NCI-H146 treated with DMSO at 0.1 percent for 48 hours (cell line): ENCODE measurements around the gene COL2A1.

Experiments used
- DNase-seq: peaks from one replicate; lab custom pipeline; 2025; ENCODE audit not compliant: unreplicated experiment; lab: John Stamatoyannopoulos, UW

Gene COL2A1

DNA sequence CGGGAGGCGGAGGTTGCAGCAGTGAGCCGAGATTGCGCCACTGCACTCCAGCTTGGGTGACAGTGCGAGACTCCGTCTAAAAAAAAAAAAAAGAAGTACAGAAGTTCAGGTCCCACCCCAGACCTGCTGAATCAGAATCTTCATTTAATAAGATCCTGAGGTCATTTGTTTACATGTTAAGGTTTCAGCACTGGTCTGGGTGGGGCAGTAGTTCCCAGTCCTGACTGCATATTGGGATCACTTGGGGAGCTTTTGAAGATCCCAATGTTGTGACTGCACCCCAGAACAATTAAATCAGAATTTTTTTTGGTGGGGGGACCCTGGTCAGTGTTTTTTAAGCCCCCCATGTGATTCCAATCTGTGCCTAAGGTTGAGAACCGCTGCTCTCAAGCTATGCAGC is 11.7 kb upstream of the COL2A1 start:
- no peak for DNase-seq

DNA sequence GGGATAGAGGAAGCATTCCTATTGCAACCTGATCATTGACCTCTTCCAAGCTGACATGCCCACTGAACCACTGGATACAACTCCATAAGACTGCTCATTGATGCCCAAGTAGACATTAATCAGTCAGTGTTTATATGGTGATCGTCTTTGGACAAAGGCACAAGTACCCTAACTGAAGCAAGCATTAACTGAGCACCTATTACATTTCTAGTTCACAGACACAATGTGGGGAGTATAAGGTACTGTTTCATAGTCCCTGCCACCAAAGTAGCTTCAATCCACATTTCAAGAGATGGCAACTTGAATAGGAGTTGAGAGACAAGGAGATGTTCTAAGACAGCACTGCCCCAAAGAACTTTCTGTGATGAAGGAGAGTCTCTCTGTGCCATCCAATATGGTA is 10.9 kb upstream of the COL2A1 start:
- DNase-seq, result no peak

DNA sequence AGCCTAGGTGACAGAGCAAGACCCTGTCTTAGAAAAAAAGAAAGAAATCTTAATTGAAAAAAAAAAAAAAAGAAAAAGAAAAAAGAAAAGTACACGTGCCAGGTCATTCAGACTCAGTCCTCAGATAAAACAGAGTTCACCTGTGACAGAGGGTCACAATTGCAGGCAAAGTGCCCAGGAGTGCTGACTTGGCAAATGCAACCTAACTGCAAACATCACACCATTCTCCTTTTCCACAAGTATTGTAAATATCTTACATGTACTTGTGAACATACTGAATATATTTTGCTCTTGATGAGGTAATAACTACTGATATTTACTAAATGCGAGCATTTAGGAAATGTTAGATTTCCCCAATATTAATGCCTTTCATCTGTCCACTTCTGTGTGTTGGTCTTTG is 9.0 kb upstream of the COL2A1 start:
- DNase-seq, result no peak

DNA sequence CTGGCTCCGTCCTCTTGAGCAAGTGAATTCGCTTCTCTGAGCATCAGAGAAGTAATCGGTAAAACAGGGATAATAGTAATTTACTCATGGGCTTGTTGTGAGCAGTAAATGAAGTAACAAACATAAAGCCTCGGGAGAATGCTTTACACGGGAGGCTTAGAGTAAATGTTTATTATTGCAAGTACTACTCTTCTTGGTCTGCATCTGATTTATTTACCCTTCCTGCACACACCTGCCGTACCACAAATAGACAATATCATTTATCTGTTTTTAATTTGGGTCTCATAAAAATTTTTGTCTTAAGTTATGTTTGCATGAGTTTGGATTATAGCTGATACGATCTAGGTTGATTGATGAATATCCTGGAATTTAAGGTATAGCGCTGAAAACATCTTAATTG is 7.8 kb upstream of the COL2A1 start:
- no peak for DNase-seq

DNA sequence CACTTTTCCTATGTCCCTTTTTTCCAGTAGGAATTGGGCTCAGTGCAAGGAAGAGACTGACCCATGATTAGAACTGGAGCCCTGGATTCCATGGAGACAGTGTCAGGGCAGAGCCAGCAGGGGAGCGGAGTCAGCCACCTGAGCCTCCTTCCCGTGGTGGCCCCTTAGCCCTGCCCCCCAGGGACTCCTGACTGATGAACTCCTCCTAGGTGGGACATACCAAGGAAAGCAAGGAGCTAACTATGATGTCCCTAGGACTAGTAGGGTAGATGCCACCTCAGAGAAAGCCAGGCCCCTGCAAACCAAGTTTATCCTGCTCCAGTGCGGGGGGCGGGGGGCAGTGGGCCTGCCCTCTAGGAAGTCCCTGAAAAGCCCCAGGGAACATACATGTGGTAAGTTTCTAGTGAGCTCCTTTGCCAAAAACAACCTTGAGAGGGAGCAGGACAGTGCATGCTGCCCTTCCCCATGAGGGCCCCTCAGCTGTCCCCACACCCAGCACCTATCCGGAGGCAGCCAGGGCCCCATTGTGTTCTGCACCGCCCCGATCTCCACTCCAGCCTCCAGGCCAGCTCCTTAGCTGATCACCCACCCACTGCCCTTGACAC is 6.2 kb upstream of the COL2A1 start:
- no peak for DNase-seq

DNA sequence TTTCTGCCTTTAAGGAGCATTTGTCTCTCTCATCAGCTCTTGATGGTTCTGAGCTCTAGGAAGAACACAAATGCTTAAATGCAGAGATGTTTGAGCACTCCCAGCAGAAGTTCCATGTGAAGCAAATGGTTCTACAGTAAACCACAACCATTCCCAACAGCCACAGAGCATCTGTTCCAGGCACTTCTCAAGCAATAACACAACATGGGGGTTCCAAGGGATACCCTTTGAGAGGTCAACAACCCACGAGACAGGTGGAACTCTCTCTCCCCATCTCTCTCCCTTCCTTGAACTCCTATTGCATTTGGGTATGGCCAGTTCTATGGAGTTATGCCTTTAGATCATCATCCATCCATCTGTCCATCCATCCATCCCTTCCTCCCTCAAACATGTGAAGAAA is 5.2 kb upstream of the COL2A1 start:
- DNase-seq, result no peak

DNA sequence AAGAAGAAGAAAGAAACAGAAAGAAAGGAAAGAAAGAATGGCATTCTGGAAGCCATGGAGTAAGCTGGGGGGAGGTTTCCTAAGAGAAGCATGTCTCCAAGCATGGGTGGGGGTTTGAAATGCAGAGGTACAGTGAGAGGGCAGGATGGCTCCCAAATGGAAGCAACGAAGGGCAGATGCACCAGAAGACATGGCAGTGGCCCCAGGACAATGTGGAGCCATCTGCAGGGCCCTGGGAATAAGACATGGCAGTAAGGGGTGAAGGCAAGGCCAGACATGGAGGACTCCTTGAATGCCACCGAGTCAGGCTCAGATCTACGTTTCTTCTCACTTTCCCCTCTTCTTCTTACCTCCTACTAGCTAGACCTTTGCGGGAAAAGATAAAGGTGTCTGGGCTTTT is 4.7 kb upstream of the COL2A1 start:
- no peak for DNase-seq

DNA sequence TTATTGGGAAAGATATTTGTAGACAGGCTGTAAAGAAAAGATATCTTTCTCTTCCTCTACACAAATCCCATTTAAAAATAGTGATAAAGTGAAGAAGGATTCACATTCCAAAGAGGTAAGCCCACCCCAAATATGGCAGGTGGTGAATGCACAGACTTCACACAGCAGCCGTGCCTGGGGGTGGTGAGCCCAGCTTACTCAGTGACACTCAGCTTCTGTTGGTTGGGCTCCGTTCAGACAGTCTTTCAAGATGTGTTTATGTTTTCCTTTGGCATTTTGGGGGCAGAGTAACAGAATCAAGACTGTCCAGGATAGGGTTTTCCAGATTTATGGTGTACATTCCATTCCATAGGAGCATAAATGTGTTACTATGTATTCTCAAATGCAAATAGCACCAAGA is 4.1 kb upstream of the COL2A1 start:
- DNase-seq, result no peak

DNA sequence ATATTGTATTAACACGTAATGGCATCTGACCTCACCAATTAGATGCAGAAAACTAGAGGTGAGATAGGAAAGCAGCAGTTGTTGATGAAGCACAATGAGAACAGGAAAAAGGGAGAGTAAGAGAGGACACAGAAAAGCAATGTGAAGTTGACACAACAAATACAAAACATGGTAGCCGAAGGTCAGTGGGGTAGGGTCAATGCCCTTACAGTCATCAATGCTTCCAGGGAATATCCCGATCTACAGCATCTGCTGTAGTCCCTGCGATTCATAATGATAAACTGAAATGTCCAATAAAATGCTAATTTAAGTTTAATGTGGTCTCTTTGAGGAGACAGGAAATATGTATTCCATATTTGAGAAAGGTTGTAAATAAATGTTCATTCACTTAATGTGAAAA is 2.9 kb upstream of the COL2A1 start:
- no peak for DNase-seq

DNA sequence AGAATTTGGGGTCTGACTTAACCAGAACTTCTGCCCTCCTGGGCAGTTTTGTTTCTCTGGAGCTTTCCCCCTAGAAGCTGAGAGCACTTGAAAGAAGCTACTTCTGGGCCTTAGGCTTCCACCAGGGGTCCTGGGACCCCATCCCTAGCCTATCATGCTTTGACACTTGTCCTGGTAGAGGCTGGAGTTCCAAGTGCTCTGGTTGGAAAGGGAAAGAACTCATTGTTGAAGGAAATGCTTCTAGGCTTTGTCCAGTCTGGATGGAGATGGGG is 1.4 kb upstream of the COL2A1 start:
- DNase-seq, result no peak

DNA sequence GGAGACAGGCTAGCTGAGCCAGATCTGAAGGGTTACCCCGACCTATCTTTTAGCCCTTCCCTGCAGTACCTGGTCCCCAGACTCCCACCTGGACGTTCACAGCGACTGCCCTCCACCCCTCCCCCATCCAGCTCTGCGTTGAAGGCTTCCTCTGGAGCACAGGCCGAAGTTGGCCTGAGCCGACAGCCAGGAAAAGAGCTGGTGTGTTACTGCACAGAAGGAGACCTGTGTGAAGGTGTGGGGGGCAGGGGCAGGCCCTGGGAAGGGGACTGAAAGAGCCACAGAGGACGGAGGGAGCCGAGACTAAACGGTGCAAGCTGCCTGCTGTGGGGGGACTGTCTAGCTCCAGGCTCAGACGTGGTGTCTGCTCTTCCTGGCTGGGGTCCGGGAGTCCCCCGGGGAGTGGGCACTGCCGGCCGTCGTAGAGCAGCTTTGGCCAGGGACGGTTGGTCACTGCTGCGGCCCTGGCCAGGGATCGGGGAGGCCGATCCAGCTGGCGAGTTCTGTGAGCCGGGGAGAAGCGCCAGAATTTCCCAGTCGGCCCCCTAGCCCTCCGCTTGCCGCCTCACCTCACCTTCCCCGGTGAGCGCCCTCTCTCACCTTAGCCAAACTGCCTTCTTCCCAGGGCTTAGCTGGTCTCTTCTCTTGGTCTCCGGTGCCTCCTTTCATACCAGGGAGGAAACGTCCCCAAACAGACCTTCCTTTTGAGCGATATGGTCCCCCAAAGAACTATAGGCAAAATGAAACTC is 899 bp upstream of the COL2A1 start:
- peak; percentile 94 for DNase-seq

DNA sequence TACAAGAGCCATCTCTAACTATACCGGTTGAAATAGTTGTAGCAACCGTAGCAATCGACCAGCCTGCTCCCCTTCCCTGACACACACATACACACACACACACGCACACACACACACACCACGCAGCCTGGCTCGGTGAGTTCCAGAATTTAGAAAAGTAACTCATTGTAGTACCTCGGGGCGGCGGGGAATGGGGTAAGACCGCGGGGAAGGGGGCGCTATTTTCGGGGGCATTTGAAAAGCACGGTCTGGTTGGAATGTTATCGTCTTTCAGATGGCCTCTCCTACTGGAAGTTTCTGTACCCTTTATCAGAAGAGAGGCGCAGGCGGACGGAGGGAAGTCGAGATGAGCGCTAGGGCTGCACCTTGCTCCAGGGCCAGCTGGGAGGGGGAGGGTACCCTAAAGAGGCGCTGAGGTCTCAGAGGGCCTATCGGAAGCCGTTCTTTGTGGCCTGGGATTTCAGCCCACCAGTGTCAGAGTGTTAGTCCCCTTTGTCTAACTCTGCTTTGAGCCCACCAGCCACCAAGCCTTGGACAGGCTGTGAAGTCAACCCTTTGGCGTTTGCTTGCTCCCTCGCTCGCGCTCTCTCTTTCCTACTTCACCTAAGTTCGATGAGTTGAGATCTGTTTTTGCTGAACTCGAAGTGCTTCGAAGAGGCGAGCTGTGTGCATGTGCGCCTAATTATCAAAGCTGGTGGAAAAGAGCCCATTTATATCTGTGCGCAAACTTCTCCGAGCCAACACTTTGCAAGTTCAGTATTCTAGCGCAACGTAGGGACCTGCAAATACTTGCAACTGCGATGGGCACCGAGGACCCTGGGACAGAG is 837 bp downstream of the COL2A1 start:
- DNase-seq, result peak; percentile 44

DNA sequence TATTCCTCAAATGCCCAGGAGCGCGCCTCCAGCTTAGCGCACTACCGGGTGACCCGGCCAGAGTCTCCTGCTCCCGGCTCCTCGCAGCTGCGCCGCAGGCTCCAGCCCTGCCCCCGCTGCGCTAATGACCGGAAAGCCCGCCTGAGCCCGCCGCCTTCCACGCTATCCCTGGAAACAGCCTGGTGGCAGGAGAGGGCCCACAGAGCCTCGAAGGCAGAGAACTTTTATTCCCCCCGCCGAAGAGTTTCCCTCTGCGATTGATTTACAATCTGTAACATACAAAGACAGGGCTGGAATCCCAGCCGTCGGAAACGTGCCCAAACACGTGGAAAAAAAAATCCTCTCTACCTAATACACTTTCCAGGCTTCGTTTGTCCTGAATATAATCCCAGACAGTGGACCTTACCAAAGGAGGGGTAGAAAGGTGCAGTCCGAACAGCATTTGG is 1.5 kb downstream of the COL2A1 start:
- DNase-seq, result peak; percentile 78

DNA sequence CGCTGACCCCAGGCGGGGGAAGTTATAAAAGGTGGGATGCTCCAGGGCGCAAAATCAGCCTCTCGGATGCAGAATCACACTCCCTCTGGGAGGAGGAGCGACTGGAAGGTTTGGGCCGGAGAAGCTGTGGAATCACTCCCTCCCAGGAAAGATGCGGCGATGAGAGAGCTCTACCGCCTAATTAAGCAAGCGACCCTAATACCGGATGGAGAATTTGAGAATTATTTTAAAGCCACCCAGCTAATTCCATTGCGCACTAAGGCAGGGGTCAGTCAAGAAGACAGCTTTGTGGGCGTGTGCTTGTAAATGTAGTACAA is 1.9 kb downstream of the COL2A1 start:
- no peak for DNase-seq

DNA sequence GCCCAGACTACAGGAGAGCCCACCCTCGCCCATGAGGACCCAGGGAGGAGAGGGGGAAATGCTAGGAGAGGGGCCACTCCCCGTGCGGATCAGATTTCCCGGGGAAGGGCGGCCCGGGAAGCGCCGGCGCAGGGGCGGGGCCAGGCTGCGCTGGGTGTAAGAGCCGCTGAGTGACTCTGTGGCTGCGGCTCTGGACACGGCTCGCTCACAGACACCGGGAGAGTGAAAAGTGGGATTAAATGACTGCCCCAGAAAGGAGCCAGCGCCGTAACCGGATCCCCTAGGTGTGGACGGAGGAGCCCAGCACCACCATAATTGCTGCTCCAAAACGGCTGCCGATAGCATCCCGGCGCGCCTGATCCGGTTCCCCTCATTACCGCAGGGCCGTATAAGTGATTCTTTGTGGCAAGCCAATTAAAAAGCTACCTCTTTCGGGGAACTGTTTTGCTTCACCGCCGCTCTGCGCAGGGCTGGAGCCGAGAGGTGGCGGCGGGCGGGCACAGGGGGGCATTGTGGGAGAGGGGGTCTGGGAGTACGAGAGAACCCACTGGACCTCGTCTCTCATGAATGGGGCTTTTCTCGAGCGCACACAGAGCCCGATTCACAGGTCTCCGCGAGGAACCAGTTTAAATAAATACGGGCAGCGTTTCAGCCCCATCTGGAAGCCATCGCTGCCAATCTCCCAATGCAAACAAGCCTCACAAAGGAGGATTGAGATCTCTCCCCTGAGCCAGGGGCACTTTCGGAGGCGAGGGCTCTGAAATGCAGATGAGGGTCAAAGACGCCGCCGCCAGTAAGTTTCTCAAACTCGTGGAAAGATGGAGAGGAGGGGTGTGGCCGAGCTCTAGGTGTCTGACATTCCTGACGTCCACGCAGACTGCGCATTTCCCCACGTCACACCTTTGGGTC is 2.5 kb downstream of the COL2A1 start:
- DNase-seq, result peak; percentile 69

DNA sequence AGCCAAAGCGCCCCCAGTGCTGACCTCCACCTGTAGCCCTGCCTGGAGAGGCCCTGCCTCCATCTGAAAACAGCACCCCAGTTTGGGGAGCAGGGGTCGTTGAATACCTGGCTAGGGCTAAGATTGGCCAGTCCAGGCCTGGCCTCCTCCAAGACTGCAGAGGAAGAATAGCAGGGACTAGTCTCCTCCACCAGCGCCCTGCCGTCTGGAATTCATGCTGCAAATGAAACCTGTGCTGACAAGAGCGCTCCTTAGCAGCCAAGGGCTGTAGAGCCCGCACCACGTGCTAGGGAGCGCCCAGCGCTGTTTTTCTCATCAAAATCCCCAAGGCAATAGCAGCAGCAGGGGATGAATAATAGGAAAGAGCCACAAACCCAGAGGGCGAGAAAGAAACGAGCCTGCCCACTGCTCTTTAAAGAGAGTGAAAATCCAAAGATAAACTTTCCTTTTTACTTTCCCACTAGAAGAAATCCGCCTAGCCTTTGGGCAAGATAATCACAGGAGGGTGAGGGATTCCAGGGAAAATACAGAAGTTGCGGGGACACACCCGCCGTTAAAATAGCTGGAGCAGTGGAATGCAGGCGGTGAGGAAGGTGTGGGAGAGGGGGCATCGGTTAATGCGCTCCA is 3.3 kb downstream of the COL2A1 start:
- peak; percentile 34 for DNase-seq

DNA sequence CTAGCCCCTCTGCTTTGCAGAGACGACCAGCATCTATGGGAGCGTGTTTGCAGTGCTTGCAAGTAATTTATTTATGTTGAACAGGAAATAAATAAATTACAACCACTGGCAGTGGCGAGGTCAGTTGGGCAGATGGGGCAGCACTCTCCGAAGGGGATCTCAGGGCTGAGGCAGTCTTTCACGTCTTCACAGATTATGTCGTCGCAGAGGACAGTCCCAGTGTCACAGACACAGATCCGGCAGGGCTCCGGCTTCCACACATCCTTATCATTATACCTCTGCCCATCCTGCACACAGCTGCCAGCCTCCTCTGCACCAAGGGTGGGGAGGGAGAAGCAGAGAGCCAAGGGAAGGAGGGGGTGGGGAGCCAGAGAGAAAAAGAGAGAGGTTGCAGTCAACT is 4.5 kb downstream of the COL2A1 start:
- DNase-seq, result no peak

DNA sequence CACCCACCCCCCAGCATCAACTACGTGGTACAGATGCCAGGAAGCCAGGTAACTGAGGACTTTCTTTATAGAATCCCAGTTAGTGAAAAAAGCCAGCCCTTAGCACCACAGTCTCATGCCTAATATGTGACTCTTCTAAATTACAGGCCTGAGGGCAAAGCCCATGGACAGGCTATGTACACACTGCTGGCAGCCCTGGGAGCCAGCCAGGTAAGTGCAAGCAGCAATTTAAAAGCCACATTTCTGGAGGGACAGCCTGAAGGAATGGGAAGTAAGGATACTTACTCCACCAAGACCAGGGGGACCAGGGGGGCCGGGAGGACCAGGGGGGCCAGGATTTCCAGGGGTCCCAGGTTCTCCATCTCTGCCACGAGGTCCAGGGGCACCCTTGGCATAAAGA is 7.0 kb downstream of the COL2A1 start:
- DNase-seq, result no peak

DNA sequence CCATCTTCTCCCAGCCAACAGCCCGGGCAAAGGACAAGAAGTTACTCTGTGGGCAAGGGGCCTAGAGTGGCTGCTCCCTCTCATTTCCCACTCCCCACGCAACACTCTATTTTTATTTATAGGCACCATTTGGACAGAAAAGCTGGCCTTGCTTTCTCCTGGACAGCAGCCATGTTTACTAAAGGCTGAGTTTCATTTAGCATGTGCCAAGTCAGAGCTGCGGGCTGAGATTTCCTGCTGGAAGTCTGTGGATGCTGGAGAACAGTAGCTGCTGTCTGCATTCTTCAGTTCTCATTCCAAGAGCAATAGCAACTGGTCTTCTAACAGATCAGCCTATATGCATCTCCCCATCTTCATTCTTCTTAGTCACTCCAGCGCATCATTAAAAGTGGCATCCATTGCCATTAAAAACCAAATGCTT is 8.3 kb downstream of the COL2A1 start:
- no peak for DNase-seq

DNA sequence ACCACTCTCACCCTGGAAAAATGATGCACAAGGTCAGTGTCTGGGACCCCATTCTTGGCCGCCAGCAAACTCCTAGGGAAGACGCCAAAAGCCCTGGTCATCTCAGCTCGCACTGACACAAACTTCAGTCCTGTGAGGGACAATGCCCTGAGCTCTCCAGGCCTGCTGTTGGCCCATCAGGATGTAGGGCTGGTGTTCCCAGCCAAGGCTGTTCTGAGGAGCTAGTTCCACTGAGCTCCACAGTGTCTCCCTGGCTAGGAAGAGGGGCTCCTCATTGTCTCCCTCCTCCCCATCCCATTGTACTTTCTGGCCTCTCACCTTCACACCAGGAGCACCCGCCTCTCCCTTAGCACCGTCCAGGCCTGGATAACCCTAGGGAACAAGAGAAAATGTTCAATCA is 10.8 kb downstream of the COL2A1 start:
- DNase-seq, result no peak

DNA sequence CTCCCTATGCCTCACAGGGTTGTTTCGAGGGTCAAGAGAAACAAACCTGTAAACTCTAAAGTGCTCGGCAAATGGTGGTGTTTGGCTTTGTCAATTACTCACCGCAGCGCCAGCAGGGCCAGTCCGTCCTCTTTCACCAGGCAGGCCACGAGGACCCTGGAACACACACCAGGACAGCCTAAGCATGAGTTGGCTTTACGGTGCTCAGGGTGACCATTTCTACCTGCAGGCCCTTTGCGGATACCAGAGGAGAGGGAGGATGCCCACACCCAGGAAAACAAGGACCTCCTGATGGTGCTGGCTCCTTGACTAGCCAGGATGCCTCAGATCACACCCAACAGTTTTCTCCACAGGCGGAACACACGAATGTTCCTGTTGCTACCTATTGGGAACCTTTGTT is 11.5 kb downstream of the COL2A1 start:
- DNase-seq, result no peak
